ENCODE measurements around the gene ATXN2.
"Not testable (repeated sequence)": the region's sequence is repeated elsewhere in the genome, so short reads cannot be mapped to it uniquely, and the experiment has no call there.

The ATXN2 gene

GRCh38 chr12:111507258-111507657, 91.9 kb downstream of the ATXN2 start:
- not testable (repeated sequence) for DNase-seq (ENCODE audit: low read depth in 1 of 2, low spot score in 1 of 2)

- DNase-seq (ENCODE audit: low read depth in 1 of 2, low spot score in 1 of 2) = no peak
Measured at GRCh38 chr12:111506260-111506659, 92.9 kb downstream of the ATXN2 start.

GRCh38 chr12:111505601-111506036, 93.5 kb downstream of the ATXN2 start:
- no peak for DNase-seq (ENCODE audit: low read depth in 1 of 2, low spot score in 1 of 2)

- DNase-seq (ENCODE audit: low read depth in 1 of 2, low spot score in 1 of 2) = no peak
Measured at GRCh38 chr12:111503116-111503515, 96.0 kb downstream of the ATXN2 start.

DNA sequence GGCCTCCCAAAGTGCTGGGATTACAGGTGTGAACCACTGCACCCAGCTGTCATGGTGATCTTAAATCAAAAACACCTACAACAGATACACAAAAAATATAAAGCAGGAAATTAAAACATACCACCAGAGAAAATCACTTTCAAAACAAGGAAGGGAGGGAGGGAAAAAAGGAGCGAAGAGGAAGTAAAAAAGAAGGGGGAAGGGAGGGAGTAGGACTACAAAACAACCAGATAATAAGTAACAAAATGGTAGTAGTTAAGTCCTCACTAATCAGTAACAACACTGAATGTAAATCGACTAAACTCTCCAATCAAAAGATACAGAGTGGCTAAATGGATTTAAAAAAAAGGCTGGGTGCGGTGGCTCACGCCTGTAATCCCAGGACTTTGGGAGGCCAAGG, 104.4 kb downstream of the ATXN2 start:
- DNase-seq (ENCODE audit: low read depth in 1 of 2, low spot score in 1 of 2) = no peak

DNA sequence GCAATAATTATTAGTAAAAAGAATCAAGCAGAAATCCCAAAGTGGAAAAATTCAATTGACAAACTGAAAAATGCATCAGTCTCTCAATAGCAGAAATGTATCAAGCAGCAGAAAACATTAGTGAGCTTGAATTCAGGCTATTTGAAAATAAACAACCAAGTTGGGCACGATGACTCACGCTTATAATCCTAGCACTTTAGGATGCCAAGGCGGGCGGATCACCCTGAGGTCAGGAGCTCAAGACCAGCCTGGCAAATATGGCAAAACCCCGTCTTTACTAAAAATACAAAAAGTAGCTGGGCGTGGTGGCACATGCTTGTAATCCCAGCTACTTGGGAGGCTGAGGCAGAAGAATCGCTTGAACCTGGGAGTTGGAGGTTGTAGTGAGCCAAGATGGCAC, 106.1 kb downstream of the ATXN2 start:
- not testable (repeated sequence) for DNase-seq (ENCODE audit: low read depth in 1 of 2, low spot score in 1 of 2)

DNA sequence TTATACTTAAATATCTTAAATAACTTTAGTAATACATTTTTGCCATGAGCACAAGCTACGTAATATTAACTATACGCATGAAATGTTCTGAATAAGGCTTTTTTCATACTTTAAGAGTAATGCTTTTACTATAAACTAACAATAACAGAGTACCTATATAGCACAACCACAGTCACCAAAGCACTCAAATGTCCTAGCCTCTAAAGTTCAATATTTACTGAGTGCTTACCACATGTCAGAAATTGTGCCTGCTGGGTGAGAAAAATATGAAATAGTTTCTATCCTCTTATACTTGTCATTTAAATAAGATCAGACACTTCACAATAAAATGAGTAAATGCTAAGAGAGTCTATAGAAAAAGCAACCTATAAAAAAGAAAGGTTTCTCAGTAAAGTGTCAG, 110.3 kb downstream of the ATXN2 start:
- no peak for DNase-seq (ENCODE audit: low read depth in 1 of 2, low spot score in 1 of 2)

- DNase-seq (ENCODE audit: low read depth in 1 of 2, low spot score in 1 of 2) = no peak
Measured at GRCh38 chr12:111488271-111488670, 110.8 kb downstream of the ATXN2 start.

DNA sequence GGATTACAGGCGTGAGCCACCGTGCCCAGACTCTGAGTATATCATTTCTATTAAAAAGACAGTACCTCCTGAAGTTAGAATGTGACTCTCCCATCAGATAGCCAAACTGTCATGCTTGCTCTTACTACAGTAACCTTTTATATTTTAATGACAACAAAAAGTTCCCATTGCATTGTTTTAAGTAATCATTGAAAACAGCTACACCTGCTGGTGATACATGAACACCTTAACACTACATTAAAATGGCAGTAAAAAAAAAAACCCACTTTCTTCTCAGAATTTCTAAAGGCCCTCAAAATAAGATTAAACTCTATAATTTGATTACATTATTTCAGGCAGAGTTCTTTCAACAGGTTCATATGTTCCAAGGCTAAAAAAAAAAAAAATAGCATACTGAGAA, 116.7 kb downstream of the ATXN2 start:
- no peak for DNase-seq (ENCODE audit: low read depth in 1 of 2, low spot score in 1 of 2)

- DNase-seq (ENCODE audit: low read depth in 1 of 2, low spot score in 1 of 2) = no peak
Measured at GRCh38 chr12:111471236-111471635, 127.9 kb downstream of the ATXN2 start.

- no peak for DNase-seq (ENCODE audit: low read depth in 1 of 2, low spot score in 1 of 2)
Measured at GRCh38 chr12:111469401-111469800, 129.7 kb downstream of the ATXN2 start.

GRCh38 chr12:111467857-111468241, 131.3 kb downstream of the ATXN2 start:
- DNase-seq (ENCODE audit: low read depth in 1 of 2, low spot score in 1 of 2) = no peak

- DNase-seq (ENCODE audit: low read depth in 1 of 2, low spot score in 1 of 2) = no peak
Measured at GRCh38 chr12:111467092-111467856, 131.8 kb downstream of the ATXN2 start.

DNA sequence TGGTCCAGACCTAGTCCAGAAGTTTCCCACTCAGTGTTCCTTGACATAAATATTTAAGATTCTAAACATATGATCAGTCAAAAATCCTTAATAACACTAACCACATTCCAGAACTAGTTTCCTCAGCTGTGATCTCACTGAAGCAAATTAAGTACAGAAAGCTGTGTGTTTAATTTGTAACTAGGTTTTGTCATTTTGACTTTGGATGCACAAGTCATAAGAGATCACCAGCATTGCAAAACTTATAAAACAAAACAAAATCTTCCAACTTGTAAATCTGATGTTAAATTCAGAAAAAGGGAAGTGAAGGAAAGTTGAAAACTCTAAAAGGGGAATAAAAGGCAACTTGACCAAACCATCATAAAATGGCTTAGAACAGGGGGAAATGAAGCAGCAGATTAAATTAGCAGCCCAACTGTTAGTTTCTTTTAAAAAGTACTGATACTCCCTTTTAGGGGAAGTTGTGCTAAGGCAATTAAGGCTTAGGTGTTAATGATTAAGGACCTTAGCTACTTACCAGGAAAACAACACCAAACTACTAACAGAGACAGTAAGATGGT, 136.8 kb downstream of the ATXN2 start:
- no peak for DNase-seq (ENCODE audit: low read depth in 1 of 2, low spot score in 1 of 2)

- not testable (repeated sequence) for DNase-seq (ENCODE audit: low read depth in 1 of 2, low spot score in 1 of 2)
Measured at GRCh38 chr12:111460111-111460510, 139.0 kb downstream of the ATXN2 start.

DNA sequence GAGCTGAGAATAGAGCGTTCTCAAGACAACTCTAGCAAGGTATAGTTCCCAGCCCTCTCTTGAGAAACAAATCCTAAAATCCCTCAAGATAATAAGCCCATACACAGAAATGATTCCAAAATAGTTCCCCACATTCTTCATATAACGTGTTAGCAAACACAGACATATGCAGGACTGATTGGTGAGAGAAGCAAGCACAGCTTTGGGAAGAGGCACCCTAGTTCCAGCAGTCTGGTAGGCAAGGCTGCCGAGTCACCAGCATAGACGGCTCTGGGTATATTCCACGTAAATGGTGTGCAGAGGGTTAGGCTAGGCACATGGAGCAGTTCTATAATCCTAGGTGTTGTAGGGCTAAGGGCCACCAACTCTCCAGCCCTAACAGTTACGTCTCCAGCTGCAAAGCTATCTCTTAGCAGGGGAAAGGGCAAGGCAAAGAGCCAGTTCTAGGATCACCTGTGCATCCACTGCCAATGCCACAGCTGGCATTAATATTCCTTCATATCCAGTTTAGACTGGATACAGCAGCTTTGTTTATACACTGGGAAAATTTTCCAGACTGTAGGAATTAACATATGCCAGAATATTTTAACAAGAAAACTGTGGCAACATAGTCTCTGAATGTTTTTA, 140.5 kb downstream of the ATXN2 start:
- DNase-seq (ENCODE audit: low read depth in 1 of 2, low spot score in 1 of 2) = no peak

DNA sequence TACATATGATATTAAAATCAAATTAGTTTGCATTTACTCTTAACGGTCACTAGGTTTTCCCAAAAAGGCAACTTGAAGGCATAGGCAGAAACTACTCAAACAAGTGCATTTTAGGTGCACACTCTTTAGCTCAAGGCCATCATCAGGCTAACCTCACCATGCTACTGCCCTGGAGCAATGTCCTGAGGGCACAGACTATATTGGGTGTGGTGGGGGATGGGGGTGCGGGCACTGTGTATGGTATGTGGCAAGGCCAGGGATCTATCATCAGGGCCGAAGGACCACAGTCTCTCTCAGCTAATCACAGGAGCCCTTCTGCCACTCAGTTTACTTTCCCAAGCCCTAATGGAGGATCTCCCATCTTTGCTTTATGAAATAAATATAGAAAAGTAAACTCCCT, 141.5 kb downstream of the ATXN2 start:
- no peak for DNase-seq (ENCODE audit: low read depth in 1 of 2, low spot score in 1 of 2)

GRCh38 chr12:111457071-111457470, 142.0 kb downstream of the ATXN2 start:
- DNase-seq (ENCODE audit: low read depth in 1 of 2, low spot score in 1 of 2) = no peak

DNA sequence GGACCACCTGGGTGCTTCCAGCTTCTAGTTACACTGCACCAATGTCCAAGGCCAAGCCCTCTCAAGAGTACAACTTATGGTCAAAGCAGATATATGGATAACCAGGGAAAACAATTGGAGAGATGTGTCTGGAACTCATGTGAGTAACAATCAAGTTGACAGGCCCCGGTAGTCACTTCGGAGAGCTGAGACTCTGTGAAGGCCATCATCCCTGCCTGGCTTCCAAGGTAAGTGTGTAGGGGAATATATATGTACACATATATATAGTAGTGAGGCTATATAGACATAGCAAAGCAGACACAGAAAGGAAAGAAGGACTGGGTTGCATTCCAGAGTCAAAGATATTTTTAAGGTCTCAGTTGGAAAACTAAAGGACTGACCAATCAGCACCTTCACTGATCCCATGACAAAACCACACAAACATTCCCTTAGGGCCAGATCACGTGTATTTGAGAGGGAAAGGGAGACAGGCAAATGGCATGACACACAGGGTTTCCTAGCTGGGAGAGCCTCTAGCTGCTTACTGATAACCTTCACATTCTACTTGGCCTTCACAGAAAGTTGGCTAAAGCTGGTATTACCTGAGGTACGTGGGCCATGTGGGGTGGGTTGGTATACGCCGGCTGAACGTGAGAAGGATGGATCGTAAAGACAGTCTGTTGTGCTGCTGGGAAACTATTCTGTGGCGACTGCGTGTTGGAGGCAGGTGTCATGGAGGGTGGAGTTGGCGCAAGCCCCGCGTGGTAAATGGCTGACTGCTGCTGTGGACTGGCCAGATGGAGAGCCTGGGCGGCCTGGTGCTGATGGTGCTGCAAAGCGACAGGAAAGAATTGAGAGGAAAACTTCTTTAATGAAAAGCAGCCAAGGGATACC, 143.4 kb downstream of the ATXN2 start:
- DNase-seq (ENCODE audit: low read depth in 1 of 2, low spot score in 1 of 2) = no peak

DNA sequence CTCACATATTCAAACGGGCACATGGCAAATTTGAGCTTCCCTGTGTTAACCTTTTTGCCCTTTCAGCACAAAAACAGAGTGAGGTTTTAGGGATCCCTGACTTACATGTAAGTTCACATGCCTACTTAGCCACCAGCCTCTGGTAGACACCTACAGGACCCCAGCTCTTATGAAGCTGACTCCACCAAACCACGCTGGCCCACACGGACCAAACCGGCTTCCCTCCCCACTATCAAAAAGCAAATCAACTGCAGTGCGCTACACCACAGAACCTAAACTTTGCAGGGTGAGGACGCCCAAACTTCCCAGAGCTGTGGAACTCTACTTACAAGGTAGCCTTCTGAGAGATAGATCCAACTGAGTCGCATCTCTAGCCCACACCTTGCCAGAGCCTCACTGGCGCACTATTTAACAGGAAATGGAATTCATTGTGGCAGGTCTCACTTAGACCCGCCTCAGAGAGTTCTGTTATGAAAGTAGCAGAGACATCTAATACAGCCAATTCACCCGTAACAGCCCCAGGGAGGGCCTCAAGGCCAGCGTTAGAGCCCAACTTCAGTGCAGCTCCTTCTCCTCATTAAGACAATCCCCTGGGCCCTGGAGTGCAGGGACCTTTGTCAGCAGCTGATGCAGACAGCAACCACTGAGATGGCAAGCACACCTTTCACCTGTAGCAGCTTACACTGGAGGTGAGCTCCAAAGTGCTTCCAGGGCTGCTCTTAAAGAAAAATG, 144.2 kb downstream of the ATXN2 start:
- no peak for DNase-seq (ENCODE audit: low read depth in 1 of 2, low spot score in 1 of 2)

GRCh38 chr12:111454311-111454710, 144.8 kb downstream of the ATXN2 start:
- DNase-seq (ENCODE audit: low read depth in 1 of 2, low spot score in 1 of 2) = no peak
